HG03108 (cell line): ENCODE measurements around the gene SPOP.
"Not testable (repeated sequence)": the region's sequence is repeated elsewhere in the genome, so short reads cannot be mapped to it uniquely, and the experiment has no call there.

Source experiments
- ATAC-seq: cut with Tn5 transposase; IDR thresholded peaks from one replicate; pipeline ENCODE4 v1.9.1; 2021; ENCODE audit warnings: moderate library complexity; ENCODE audit not compliant: unreplicated experiment

Gene SPOP

DNA sequence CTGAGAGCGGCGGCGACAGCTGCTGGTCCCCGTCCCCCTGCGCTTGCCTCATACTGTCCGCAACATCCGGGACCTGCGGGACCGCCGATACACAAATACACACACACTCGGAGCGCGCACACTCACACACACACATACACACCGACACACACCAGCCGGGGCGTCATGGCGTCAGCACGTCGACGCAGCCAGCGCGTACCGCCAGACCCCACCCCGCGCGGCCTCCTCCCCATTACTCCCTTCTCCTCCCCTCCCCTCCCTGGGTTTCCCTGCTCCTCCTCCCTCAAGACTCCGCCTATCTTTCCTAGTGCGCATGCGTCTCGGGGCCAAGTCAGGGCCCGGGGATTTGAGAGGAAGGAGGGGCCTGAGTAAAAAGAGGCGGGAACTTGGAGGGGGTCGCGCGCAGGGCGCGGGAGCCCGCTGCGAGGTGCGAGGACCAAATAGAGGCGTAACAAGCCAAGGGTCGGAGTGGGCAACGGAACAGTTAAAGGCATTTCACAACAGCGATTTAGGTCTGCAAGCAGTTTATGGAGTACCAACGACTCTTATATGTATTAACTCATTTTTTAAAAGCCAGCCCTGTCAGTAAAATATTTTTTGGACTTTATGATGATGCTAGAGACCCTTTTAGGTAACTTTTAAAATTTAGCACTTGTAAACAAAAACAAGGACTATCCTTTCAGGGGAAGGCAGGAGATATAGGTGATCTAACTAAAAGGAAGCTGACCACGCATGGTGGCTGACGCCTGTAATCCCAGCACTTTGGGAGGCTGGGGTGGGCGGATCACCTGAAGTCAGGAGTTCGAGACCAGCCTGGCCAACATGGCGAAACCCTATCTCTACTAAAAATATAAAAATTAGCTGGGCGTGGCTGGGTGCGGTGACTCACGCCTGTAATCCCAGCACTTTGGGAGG is at the start of gene SPOP:
Gene SPOP (minus strand): TSS at position 165 of the 915 bp plus-strand sequence. CDS start 55,287 bp downstream, outside the sequence.
- ATAC-seq, result peak; percentile 69

DNA sequence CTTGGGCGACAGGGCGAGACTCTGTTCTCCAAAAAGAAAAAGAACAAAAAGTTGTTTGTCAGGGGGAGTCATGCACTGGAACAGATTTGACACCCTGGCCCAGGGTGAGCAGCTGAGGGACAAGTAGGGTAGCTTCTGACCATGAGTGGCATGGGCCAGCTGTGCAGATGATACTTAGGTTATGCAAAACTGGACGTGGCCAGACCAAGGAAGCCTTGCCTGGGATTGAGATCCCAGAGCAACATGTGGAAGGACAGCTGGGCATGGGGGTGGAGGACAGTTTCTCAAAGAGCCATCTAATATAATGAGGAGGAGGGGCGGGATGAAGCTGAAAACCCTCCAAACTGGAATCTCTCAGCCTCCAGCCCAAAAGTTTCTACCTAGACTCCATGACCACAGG is 49.5 kb upstream of the SPOP start:
- ATAC-seq, result no peak

DNA sequence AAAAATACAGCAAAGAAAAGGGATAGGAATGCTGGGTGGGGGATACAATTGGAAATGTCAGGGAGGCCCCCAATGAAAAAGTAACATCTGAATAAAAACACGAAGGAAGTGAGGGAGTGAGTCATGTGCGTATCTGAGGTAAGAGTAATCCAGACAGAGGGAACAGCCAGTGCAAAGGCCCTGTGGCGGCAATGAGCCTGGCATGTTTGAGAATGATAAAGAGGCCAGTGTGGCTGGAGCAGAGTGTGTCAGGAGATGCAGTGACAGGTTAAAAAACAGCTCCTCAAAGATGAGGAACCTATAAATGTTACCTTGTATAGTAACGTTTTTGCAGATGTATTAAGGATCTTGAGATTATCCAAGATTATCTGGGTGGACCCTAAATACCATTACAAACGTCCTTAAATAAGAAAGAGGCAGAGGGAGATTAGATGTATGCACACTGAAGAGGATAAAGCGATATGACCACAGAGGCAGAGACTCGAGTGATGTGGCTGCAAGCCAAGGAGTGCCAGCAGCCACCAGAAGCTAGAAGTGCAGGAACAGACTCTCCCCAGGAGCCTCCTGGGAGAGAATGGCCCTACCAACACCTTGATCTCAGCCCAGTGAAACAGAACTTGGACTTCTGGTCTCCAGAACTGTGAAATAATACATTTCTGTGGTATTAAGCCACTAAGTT is 47.7 kb upstream of the SPOP start:
- ATAC-seq, result no peak

DNA sequence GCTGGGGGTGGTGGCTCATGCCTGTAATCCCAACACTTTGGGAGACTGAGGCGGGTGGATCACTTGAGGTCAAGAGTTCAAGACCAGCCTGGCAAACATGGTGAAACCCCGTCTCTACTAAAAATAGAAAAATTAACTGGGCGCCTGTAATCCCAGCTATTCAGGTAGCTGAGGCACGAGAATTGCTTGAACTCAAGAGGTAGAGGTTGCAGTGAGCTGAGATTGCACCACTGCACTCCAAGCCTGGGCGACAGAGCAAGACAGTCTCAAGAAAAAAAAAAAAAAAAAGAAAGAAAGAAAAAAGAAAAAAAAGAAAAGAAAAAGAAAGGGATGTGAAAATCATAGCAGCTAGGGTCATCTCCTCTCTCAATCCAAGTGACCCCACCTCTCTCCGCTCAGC is 46.7 kb upstream of the SPOP start:
- not testable (repeated sequence) for ATAC-seq

DNA sequence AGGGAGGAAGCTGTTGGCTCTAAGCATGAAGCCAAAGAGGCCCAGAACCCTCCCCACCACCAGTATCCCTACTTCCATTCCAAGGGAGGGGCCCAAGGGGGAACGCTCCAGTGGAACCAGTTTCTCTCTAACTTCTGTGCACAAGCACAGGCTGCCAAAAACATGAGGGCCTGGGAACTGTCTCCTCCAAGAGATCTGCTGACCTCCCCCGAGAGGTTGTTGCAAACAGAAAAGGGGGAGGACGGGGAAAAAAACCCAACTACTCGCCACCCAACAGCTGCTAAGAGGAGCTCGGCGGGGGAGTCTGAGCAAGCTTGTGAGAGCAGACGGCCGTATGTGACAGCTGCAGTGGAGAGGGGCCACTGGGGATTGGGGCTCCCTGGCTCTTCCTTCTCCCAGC is 45.5 kb upstream of the SPOP start:
- ATAC-seq, result no peak

DNA sequence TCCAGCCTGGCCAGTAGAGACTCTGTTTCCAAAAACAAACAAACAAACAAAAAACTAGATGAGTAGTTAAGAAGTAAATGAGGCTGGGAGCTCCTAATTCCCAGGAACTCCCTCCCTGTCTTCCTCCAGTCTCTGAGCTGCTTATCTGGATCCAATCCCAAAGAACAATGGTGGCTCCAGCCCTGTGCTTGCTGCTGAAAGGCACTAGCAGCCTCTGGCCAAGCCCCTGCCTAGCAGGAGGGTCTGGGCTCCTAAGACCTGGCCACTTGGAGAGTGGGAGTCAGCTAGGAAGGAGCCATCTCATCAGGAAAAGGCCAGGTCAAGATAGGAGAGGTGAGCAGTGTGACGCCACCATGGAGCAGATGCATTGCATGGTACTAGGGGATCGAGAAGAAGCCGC is 44.2 kb upstream of the SPOP start:
- ATAC-seq, result no peak

DNA sequence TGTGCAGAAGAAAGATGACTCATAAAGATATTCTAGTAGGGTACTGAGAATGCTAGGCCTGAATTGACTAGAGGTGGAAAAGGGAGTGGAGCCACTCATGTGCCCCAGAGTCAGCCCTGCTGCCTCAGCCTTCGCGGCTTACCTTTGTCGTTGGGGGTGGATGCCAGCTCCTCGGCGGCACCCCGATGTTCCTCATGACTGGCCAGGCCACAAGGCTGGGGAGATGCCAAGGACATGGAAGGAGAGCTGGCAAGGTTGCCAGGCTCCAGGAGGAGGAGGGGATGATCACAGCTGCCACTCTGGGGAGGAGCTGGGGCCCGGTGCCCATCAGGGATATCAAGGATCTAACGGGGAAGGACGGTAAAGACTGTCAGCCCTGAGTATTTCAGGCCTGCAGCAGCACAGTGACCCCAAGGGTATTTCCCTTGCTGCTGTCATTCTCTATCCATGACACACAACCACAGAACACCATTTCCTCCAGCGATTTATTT is 39.5 kb upstream of the SPOP start:
- ATAC-seq, result no peak

DNA sequence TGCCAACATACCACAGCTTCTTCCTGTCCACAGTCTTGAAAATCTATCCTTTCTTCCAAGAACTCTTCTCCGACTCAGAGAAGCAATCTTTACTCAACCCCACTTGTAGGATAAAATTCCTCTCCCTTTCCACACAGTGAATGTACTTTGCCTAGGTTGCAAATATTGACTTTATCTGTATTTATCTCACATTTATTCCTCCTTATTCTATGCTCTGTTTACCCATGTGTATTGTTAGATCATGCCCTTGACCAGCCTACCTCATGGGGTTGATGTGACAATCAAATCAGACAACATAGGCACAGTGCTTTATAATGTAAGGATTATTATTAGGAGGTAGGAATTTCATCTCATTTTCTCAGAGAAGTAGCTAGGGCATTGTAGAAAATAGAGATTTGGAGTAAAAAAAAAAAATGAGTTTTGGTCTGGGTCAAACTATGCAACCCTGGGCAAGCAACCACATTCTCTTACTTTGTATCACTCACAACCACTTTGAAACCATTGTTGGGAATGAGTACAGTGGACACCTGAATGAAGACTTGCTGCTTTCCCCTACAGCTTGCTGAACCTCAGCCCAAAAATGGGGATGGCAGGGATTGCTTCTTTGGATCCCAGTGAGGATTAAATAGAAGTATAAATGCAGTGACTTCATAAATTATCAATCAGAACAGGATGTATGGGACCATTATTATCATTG is 38.9 kb upstream of the SPOP start:
- no peak for ATAC-seq

DNA sequence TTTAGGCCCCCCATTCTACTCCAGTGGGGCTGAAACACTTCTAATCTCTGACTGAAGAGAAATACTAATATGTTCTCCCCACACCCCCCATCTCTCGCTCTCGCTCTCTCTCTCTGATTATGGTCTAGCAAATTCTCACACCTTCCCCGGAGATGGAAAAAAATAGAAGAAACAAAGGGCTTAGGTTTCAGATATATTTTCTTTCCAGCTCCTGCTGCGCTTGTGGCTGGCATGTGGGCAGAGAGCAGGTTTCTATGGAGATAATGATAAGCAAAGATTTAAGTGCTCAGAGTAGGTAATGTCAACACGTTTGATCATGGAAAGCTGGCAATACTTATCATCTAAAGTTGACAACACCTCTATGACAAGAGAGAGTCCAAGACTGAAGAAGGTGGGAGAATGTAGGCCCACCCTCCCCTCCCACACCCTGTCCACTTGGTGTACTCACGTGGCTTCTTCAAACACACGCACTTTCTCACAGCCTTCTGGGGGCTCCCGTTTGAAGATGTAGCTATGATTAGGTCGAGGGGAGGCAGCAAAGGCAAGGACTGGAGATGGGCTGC is 37.9 kb upstream of the SPOP start:
- ATAC-seq, result no peak

DNA sequence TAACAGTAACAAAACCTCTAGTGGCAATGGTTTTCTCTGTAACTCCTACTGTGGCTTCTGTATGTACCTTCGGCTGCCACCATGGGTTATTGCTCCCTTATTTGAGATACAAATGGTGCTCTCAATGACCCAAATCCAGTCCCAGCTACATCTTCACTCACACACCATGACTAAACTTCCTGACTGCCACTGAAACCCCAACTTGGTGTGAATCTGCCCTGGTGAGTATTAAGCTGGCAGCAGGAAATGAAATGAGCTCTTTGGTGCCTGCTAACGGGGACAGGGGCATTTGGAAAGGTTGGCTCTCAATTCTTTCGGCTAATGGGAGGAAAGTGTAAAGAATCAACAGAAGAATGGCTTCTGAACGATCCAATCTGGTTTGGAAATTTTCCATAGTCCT is 37.3 kb upstream of the SPOP start:
- no peak for ATAC-seq

DNA sequence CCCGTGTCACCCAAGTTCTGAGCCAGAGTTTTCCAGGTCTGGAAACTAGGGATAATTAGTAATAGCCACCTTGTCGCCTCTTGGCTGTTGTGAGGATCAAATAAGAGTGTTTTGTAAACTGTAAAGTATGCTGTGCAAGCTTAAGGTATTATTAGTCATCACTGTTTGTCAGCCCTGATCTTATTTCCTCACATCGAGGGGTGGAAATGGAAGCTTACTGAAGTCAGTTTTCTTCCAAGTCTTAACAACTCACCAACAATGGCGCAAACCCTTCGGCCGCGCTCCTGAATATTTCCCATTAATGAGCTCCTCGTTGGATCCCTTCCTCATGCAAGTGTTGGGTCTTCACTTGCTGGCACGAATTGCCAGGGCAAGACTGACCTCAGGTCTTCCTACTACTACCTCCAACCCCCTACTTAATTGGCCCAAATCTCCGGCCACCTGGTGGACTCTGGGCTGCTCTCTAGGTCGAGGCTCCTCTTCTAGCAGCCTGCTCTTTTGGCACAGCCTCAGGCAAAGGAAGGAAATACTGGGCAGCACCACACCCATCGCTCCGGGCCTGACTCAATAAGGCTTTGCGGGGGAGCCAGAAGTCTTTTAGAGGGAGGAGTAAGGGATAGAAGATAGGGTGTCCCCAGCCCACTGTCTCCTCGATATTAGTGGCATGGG is 30.8 kb upstream of the SPOP start:
- no peak for ATAC-seq

DNA sequence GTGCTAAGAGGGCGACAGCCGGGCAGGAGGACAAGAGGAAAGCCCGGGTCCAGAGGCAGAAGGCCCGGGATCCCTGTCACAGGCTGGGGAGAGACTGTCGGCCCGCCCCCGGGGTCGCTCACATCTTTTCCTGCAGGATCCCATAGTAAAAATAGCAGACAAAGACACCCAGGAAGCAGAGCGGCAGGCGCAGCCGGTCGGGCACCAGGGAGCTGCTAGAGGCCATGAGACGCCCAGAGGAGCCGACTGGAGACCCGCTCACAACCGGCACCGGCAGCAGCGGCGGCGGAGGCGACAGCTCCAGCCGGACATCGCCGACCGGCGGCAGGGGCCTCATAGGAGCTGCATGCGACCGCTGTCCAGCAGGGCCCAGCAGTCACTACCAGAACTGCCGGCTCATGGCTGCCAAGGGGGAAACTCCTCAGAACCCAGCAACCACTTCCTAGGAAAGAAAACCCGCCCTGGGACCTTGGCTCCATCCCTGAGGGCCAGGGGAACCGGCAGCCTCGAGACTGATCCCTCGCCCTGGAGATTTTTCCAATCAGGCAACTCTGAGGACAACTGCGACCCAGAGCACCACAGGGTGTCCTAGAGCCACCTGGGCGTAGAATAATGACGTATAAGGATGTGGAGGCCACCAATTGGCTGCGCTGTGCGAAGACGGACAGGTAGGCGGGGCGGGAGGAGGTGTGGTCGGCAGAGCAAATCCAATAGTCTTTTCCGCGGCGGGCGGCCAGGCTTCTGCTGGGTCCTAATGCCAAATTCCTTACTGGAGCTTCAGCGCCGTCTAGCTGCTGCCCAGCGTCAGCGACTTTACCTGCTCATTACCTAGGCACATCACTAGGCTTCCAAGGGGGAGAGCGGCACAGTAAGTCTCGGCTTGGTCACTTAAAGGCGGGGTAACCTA is 30.0 kb upstream of the SPOP start, which contains the start of gene SLC35B1:
Gene SLC35B1 (minus strand): TSS at position 357 of the 907 bp plus-strand sequence. CDS start 131 bp downstream, at position 226.
- ATAC-seq, result peak; percentile 84

DNA sequence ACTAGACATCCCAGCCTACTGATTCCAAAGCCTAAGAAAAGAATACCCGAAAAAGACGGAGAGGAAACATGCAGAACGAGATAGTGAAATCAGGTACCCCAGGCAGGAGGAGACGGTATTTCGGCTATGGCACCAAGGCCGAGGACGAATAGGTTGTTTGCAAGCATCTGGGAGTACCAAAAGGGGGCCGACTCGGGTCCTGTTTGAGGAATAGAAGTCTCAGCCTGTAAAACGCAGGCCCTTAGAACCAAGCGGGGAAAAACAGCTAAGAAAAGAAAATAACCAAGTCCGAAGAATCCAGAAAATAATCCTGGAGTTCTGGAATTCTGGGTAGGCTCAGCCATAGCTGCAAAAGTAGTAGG is 29.3 kb upstream of the SPOP start:
- no peak for ATAC-seq

DNA sequence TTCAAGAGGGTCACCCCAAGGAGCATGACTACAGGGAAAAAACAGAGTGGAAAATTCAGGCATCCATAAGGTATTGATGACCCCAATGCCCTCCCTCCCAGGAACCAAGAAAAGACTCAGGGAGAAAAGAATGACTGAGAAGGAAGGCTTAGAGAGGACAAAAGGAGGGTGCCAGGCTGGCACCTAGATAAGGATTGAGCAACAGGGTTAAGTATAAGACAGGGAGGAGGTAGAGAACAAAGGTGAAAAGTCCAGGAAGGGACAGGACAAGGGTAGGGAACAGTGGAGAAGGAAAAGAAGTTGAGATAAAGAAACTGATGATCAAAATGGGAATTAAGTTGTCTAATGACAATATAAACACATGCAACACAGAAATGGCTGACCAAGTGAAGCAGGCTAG is 27.4 kb upstream of the SPOP start:
- no peak for ATAC-seq

DNA sequence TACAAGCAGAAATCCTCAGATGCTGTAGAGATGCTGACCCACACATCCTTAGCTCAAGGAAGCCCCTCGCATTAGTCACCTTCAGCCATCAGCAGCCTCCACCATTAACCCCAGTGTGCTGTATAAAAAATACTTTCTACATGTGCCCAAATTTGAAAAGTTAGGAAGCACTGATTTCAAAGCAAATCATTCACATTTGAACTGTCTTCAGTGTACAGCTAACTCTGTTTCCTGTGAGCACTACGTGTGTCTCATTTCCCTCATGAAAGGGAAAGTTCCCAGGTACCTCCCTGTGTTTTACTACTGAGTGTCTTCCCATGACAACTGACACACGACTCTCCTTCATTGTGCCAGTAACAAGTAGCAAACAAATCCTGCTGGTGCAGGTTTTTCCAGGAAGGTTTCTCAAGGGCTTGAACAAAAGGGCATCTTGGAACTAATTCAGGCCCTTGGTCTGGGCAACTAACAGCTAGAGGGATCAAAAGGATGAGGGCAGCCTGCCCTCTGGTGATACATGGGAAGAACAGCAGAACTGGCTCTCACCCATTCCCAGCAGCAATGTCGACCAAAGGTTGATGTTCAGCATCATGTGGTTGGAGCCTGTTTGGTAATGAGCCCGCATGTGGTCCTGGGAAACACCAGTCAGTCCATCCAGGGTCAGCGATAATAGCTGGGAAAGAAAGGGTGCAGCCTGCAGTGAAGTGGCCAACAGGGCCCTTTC is 25.8 kb upstream of the SPOP start:
- no peak for ATAC-seq

DNA sequence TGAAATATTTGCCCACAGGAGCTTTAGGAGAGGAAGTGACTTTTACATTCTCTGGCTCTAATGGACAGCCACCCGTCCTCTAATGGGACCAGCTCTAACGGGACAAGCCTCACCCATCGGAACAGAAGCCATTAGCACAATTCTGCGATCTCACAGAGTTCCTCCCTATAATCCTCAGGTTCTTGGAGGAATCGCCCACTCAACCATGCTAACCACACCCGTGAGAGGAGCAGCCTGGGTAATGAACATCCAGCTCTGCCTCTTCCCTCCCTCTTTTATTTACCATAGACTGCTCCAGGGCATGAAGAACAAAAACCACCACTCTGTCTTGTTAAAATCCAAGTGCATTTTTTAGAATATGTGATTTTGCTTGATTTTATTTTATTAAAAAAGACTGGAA is 23.1 kb upstream of the SPOP start:
- no peak for ATAC-seq

DNA sequence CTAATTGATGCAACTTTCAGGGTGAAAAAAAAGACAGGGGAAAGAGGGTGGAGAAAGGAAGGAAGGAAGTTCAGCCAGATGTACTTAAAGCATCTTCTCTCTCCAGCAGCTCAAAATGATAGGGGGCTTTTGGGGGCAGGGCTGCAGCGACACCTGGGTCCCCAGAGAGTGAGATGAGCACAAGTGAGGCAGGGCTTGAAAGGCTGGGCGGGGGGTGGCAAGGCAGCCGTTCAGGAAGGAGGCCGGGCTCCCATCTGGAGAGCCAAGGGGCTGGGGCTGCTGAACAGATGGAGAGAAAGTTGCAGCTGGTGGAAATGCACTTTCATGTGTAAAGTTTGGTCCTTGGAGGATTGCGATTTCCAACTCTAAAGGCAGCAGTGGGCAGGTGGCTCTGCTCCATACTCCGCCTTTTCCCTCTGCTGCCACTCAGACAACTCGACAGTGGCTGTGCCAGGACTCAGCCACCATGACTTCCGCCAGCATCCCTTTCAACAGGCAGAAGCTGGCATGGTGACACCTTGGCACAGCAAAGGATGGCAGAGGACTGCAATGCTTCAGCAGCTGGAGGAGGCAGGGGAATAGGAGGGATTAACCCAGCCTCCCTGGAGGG is 22.2 kb upstream of the SPOP start:
- ATAC-seq, result no peak

DNA sequence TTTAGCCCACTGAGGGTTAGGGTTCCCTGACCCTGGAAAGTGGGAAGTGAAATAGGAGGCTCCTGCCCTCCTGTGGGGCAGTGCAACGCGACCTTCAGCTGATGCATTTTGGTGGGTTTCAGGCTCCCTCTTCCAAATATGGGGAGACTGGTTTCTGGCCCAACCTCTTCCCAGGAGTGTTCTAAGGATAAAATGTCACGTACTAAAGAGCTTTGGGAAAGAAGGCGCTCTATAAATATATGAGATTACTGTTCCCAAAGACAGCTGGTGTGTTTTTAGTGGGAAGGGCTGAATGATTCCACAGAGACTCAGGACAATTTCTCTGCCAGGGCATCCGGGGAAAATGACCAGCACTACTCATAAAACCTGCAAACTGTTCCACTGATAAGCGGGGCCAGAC is 20.1 kb upstream of the SPOP start:
- ATAC-seq, result no peak
